ENCODE results near the gene SETD7.

Gene SETD7

DNA sequence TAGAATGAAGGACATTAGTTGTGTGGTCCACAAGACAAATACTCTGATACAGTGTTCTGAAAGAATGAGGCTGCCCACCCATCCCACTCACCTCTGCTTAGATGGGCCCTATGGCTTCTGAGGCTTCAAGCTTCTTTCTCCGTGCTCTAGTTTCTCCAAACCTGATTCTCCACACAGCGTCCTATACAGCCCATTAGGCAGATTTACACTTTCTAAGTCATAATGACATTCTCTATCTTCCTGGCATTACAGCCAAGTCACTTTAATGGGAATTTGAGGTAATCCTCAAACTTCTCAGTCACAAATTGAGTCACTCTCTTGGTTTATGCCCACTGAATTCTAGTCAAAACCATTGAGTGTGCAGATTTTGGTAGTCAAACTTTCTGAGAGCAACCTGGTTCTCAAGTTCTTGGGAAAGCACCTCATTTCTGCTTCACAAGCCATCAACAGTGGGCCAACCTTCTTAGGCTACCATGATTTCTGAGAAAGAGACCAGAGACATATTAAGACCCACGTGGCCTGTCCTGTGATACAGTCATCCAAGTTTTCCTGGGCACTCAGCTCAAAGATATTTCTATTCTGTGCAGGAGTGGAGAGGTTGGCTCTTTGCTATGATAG is 6.2 kb upstream of the SETD7 start:
- H3K4me3 ChIP-seq (ENCODE audit: low read depth, low read length), result no peak overlapping the region
- DNase-seq (ENCODE audit: low read depth), result no peak
- TF ChIP-seq, protein P1, sequence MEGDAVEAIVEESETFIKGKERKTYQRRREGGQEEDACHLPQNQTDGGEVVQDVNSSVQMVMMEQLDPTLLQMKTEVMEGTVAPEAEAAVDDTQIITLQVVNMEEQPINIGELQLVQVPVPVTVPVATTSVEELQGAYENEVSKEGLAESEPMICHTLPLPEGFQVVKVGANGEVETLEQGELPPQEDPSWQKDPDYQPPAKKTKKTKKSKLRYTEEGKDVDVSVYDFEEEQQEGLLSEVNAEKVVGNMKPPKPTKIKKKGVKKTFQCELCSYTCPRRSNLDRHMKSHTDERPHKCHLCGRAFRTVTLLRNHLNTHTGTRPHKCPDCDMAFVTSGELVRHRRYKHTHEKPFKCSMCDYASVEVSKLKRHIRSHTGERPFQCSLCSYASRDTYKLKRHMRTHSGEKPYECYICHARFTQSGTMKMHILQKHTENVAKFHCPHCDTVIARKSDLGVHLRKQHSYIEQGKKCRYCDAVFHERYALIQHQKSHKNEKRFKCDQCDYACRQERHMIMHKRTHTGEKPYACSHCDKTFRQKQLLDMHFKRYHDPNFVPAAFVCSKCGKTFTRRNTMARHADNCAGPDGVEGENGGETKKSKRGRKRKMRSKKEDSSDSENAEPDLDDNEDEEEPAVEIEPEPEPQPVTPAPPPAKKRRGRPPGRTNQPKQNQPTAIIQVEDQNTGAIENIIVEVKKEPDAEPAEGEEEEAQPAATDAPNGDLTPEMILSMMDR (IDR thresholded peaks at IDR 0.05; ENCODE audit: low read depth, low read length), result no peak
- TF ChIP-seq MYC (IDR thresholded peaks at IDR 0.05; ENCODE audit: low read depth, low read length), result no peak
- TF ChIP-seq, protein P2, sequence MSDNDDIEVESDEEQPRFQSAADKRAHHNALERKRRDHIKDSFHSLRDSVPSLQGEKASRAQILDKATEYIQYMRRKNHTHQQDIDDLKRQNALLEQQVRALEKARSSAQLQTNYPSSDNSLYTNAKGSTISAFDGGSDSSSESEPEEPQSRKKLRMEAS (IDR thresholded peaks at IDR 0.05; ENCODE audit: low read depth, low read length), result no peak
- TF ChIP-seq POLR2A (IDR thresholded peaks at IDR 0.05; ENCODE audit: extremely low read depth, insufficient read length), result no peak

DNA sequence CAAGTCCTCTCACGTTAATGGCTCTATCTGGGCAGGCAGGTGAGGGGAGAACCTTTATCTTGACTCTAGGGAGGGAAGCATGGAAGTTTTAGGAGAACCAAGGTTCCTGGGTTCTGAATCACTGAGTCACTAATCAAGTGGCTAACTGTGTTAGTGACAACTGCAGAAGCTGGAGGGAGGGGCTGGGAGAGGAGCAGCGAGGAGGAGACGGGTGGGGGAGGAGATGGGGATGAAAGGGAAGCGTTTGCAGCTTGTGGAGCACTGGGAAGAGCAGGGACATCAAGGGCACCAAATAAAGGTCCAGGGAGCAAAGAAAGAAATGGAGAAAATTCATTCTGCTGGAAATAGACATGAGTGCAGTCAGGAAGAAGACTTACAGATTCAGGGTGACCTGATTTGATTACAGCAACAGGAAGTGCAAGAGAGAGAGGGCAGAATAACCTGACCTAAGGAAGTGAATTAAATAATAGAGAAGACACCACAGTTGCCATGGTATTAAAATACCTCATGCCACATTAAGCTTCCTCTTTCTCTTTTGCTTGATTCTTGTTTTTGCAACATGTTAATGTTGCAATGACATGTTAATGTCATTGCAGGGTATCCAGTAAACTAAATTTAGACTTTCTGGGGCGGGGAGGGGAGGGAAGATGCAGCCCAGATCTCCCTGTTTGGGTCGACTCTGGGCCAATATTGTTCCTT is 4.5 kb upstream of the SETD7 start:
- no peak overlapping the region for H3K4me3 ChIP-seq (ENCODE audit: low read depth, low read length)
- TF ChIP-seq, protein P1 (IDR thresholded peaks at IDR 0.05; ENCODE audit: low read depth, low read length), result no peak
- TF ChIP-seq POLR2A (IDR thresholded peaks at IDR 0.05; ENCODE audit: extremely low read depth, insufficient read length) (no peak), MYC (IDR thresholded peaks at IDR 0.05; ENCODE audit: low read depth, low read length) (peak; percentile 7; the same call in 1 of the 2 replicates)
- TF ChIP-seq, protein P2 (IDR thresholded peaks at IDR 0.05; ENCODE audit: low read depth, low read length), result peak; percentile 57
- DNase-seq (ENCODE audit: low read depth), result peak; percentile 88

DNA sequence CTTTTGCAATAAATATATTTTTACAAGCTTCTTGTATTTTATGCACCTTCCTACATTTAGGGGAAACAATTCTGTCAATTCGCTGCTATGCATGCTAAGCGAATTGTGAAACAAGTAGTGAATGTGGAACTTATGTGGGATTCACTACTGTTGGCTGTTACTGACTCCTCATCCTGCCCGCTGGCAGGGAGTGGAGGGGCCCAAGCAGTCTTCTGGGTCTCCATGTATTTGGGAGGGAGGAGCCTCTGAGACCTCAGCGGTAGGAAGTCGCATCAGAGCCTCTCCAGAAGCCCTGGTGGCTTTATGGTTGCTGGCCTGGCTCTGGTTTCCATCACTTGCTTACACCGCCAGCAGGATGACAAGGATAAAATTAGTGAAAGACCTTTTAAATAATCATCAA is 3.7 kb upstream of the SETD7 start:
- peak; percentile 88 for DNase-seq (ENCODE audit: low read depth)
- TF ChIP-seq, protein P2 (IDR thresholded peaks at IDR 0.05; ENCODE audit: low read depth, low read length), result no peak
- TF ChIP-seq POLR2A (IDR thresholded peaks at IDR 0.05; ENCODE audit: extremely low read depth, insufficient read length) (no peak), MYC (IDR thresholded peaks at IDR 0.05; ENCODE audit: low read depth, low read length) (no peak)
- TF ChIP-seq, protein P1 (IDR thresholded peaks at IDR 0.05; ENCODE audit: low read depth, low read length), result no peak
- H3K4me3 ChIP-seq (ENCODE audit: low read depth, low read length), result no peak overlapping the region

DNA sequence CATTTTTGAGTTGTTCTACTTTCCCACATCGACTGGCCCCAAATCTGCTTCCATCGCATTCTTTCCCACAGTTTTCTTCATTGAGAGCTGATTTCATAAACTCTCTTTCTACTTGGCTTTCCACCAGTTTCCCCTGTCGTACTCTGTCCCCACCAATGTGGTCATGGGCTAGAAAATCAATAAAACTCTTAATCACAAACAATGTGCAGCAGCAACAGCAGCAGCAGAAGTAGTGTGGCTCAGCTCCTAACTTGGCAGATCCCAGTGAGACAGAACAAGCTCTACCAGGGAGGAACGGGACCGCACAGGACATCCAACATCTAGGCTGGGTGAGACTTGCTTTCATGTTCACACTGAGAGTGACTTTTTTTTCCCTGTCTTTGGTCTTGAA is 3.1 kb upstream of the SETD7 start:
- peak; percentile 31 for DNase-seq (ENCODE audit: low read depth)
- H3K4me3 ChIP-seq (ENCODE audit: low read depth, low read length), result no peak overlapping the region
- TF ChIP-seq, protein P1 (IDR thresholded peaks at IDR 0.05; ENCODE audit: low read depth, low read length), result no peak
- TF ChIP-seq, protein P2 (IDR thresholded peaks at IDR 0.05; ENCODE audit: low read depth, low read length), result no peak
- TF ChIP-seq MYC (IDR thresholded peaks at IDR 0.05; ENCODE audit: low read depth, low read length), result no peak
- TF ChIP-seq POLR2A (IDR thresholded peaks at IDR 0.05; ENCODE audit: extremely low read depth, insufficient read length), result no peak

DNA sequence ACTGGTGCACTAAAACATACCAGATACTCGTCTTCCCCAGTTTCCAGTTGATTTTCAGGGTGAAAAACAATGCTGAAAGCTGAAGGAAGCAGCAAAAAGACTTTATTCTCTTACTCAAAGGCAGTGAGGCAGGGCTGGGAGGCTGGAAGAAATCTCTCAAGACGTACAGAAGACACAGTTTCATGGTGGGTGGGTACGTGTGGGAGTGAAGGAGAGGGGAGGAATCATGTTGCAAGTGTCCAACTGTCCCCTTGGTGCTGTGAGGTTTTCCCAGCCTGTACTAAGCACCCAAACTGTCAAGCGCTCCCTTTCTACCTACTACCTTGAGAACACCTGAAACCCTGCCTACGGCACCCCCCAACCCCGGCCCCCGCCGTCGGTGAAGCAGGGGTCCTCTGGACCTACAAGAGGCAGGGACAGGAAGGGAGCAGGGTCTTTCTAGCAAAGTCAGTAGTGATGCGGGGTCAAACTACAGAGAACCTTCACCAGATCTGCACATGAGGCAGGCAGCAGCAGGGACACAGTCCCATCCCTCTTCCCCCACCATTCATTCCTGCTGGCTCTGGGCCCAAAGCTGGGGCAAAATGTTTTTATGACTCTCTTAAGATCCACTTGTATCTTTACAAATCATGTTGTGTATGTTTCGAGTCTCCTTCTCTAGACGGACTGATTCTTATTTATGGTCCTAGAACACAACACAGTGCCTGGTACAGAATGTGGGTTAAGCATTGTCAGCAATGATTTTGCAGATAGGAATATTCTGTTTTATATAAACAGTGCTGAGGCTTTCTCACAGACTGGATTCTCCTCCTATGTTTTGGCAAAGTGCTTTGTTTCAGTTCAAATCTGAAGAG is 2.4 kb upstream of the SETD7 start:
- H3K4me3 ChIP-seq (ENCODE audit: low read depth, low read length), result no peak overlapping the region
- TF ChIP-seq, protein P1 (IDR thresholded peaks at IDR 0.05; ENCODE audit: low read depth, low read length), result no peak
- TF ChIP-seq, protein P2 (IDR thresholded peaks at IDR 0.05; ENCODE audit: low read depth, low read length), result no peak
- TF ChIP-seq MYC (IDR thresholded peaks at IDR 0.05; ENCODE audit: low read depth, low read length), result no peak
- TF ChIP-seq POLR2A (IDR thresholded peaks at IDR 0.05; ENCODE audit: extremely low read depth, insufficient read length), result no peak
- peak; percentile 66 for DNase-seq (ENCODE audit: low read depth)

All from NB4 (cell line).